Esophagus muscularis mucosa (tissue), 3 donors: Measurements from ENCODE around the gene DNAI7.

Experiments used
- CTCF ChIP-seq, 3 experiments: fragments of 200-600 bp in 2 of 3; fragments of 450-650 bp in 1 of 3; sonication (generic) in 2 of 3; IDR thresholded peaks; one replicate each; pipeline ENCODE4 v1.5.1; 2017 to 2019; ENCODE audit warnings: antibody characterized with exemption in 3 of 3, mild to moderate bottlenecking in 2 of 3, moderate library complexity in 1 of 3
- POLR2A ChIP-seq: fragments of 450-650 bp; IDR thresholded peaks from one replicate; pipeline ENCODE4 v1.6.1; 2017; ENCODE audit warnings: antibody characterized with exemption, moderate library complexity, mild to moderate bottlenecking, low read depth
- POLR2AphosphoS5 ChIP-seq, 2 donors: sonication (generic); formaldehyde crosslinking; IDR thresholded peaks; one replicate each; pipeline ENCODE4 v1.6.1; 2017; ENCODE audit warnings: antibody characterized with exemption in 2 of 2

- TF ChIP-seq CTCF (IDR thresholded peaks at IDR 0.05): no peak
- TF ChIP-seq POLR2AphosphoS5 (IDR thresholded peaks at IDR 0.05): no peak
- TF ChIP-seq POLR2A: no peak
Measured at GRCh38 chr12:25058658-25059058, 136.3 kb downstream of the DNAI7 start.
